IPS-15b (cell line): Measurements from ENCODE around the gene CRNKL1.

ENCODE experiments used
- H3K27me3 ChIP-seq: one replicate; pipeline ENCODE4 v1.6.1; 2013; ENCODE audit warnings: low read length; ENCODE audit not compliant: control insufficient read depth, insufficient read depth
- H3K36me3 ChIP-seq: one replicate; pipeline ENCODE4 v1.6.1; 2013; ENCODE audit warnings: low read length; ENCODE audit not compliant: control insufficient read depth, insufficient read depth
- H3K4me1 ChIP-seq: one replicate; pipeline ENCODE4 v1.6.1; 2013; ENCODE audit warnings: mild to moderate bottlenecking, low read length; ENCODE audit not compliant: control insufficient read depth, insufficient read depth
- H3K4me3 ChIP-seq: one replicate; pipeline ENCODE4 v1.5.1; 2013; ENCODE audit warnings: low read depth, low read length
- H3K9ac ChIP-seq: one replicate; pipeline ENCODE4 v1.6.1; 2013; ENCODE audit warnings: low read depth, mild to moderate bottlenecking, low read length
- H3K9me3 ChIP-seq: one replicate; pipeline ENCODE4 v1.6.1; 2013; ENCODE audit warnings: mild to moderate bottlenecking, low read length; ENCODE audit not compliant: control insufficient read depth, insufficient read depth

CRNKL1 gene

GRCh38 chr20:20083807-20084206 lies 31.5 kb upstream of the CRNKL1 start:
- H3K9me3 ChIP-seq: no peaks in the 10 kb centered on the region
- H3K9ac ChIP-seq: no peak overlapping the region

GRCh38 chr20:20079102-20079784 lies 27.0 kb upstream of the CRNKL1 start:
- Histone ChIP-seq H3K4me1 (peaks cover 3% of the 10 kb centered on the region), H3K4me3 (no peak overlapping the region), H3K36me3 (no peaks in the 10 kb centered on the region), H3K9me3 (no peaks in the 10 kb centered on the region), H3K9ac (no peak overlapping the region), H3K27me3 (peaks cover 3% of the 10 kb centered on the region)

More at GRCh38 chr20:20083807-20084206, 31.5 kb upstream of the CRNKL1 start:
- H3K4me1 ChIP-seq: peaks cover 3% of the 10 kb centered on the region
- peaks cover 3% of the 10 kb centered on the region for H3K27me3 ChIP-seq
- H3K4me3 ChIP-seq: no peak overlapping the region
- H3K36me3 ChIP-seq: no peaks in the 10 kb centered on the region

GRCh38 chr20:20078041-20078440 lies 25.8 kb upstream of the CRNKL1 start:
- Histone ChIP-seq H3K4me1 (peaks cover 3% of the 10 kb centered on the region), H3K4me3 (no peak overlapping the region), H3K27me3 (peaks cover 3% of the 10 kb centered on the region), H3K36me3 (no peaks in the 10 kb centered on the region), H3K9ac (no peak overlapping the region), H3K9me3 (no peaks in the 10 kb centered on the region)

- Histone ChIP-seq H3K27me3 (no peaks in the 10 kb centered on the region), H3K9me3 (no peaks in the 10 kb centered on the region), H3K36me3 (no peaks in the 10 kb centered on the region)
Observed at GRCh38 chr20:20076297-20077065, 24.2 kb upstream of the CRNKL1 start.

GRCh38 chr20:20075032-20075431 lies 22.8 kb upstream of the CRNKL1 start:
- Histone ChIP-seq H3K4me3 (no peak overlapping the region), H3K36me3 (no peaks in the 10 kb centered on the region), H3K4me1 (peaks cover 3% of the 10 kb centered on the region), H3K9ac (no peak overlapping the region), H3K9me3 (no peaks in the 10 kb centered on the region), H3K27me3 (no peaks in the 10 kb centered on the region)

More at GRCh38 chr20:20076297-20077065, 24.2 kb upstream of the CRNKL1 start:
- Histone ChIP-seq H3K4me1 (peaks cover 3% of the 10 kb centered on the region), H3K9ac (no peak overlapping the region), H3K4me3 (no peak overlapping the region)

- no peak overlapping the region for H3K4me3 ChIP-seq
- H3K9me3 ChIP-seq: no peaks in the 10 kb centered on the region
- H3K36me3 ChIP-seq: no peaks in the 10 kb centered on the region
- H3K9ac ChIP-seq: no peak overlapping the region
- no peaks in the 10 kb centered on the region for H3K27me3 ChIP-seq
- H3K4me1 ChIP-seq: no peaks in the 10 kb centered on the region
Observed at GRCh38 chr20:20073801-20074371, 21.6 kb upstream of the CRNKL1 start.

- Histone ChIP-seq H3K4me1 (no peaks in the 10 kb centered on the region), H3K4me3 (no peak overlapping the region), H3K9ac (no peak overlapping the region), H3K27me3 (no peaks in the 10 kb centered on the region), H3K9me3 (no peaks in the 10 kb centered on the region), H3K36me3 (no peaks in the 10 kb centered on the region)
Observed at GRCh38 chr20:20070871-20071726, 18.8 kb upstream of the CRNKL1 start.

GRCh38 chr20:20065361-20065760 lies 13.1 kb upstream of the CRNKL1 start:
- Histone ChIP-seq H3K9ac (no peak overlapping the region), H3K9me3 (no peaks in the 10 kb centered on the region), H3K4me3 (no peak overlapping the region), H3K36me3 (no peaks in the 10 kb centered on the region), H3K4me1 (no peaks in the 10 kb centered on the region), H3K27me3 (no peaks in the 10 kb centered on the region)

- Histone ChIP-seq H3K27me3 (no peaks in the 10 kb centered on the region), H3K36me3 (no peaks in the 10 kb centered on the region), H3K9me3 (no peaks in the 10 kb centered on the region), H3K4me1 (no peaks in the 10 kb centered on the region), H3K4me3 (no peak overlapping the region), H3K9ac (no peak overlapping the region)
Observed at GRCh38 chr20:20063941-20064702, 11.9 kb upstream of the CRNKL1 start.

- Histone ChIP-seq H3K9ac (no peak overlapping the region), H3K4me3 (no peak overlapping the region), H3K36me3 (no peaks in the 10 kb centered on the region), H3K9me3 (no peaks in the 10 kb centered on the region), H3K4me1 (no peaks in the 10 kb centered on the region), H3K27me3 (no peaks in the 10 kb centered on the region)
Observed at GRCh38 chr20:20060234-20060998, 8.2 kb upstream of the CRNKL1 start.
